Measurements from ENCODE around the gene APOL5.

DNA sequence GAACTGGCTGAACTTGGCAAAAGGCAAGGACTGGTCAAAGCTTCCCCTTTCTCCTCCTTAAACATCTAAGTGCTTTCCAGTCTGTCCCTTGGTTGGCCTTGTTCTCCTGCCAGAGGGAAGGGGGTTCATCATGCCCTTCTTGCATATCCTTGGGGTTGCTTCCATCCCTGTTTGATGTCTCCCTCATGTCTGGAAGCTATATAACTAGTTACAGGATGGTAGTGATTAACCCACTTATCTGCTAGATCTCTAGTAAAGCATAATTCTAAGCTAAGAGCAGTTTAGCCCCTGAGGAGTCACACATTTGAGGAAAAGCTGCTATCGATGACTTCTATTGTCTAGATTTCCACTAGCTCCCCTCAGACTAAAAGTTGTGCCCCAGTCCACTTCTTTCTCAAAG, 22.9 kb downstream of the APOL5 start:
- TF ChIP-seq EZH2 (IDR thresholded peaks at IDR 0.05; ENCODE audit: low read length), result no peak
- TF ChIP-seq, protein P1, sequence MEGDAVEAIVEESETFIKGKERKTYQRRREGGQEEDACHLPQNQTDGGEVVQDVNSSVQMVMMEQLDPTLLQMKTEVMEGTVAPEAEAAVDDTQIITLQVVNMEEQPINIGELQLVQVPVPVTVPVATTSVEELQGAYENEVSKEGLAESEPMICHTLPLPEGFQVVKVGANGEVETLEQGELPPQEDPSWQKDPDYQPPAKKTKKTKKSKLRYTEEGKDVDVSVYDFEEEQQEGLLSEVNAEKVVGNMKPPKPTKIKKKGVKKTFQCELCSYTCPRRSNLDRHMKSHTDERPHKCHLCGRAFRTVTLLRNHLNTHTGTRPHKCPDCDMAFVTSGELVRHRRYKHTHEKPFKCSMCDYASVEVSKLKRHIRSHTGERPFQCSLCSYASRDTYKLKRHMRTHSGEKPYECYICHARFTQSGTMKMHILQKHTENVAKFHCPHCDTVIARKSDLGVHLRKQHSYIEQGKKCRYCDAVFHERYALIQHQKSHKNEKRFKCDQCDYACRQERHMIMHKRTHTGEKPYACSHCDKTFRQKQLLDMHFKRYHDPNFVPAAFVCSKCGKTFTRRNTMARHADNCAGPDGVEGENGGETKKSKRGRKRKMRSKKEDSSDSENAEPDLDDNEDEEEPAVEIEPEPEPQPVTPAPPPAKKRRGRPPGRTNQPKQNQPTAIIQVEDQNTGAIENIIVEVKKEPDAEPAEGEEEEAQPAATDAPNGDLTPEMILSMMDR (optimal IDR thresholded peaks at IDR 0.05 in 1 of 3, IDR thresholded peaks at IDR 0.05 in 1 of 3, conservative IDR thresholded peaks at IDR 0.05 in 1 of 3; ENCODE audit: extremely low read depth in 1 of 3, insufficient read depth in 2 of 3, low read length in 3 of 3), result no peak

Data from keratinocyte (primary cell).